Measurements from ENCODE around the gene BLNK.

Gene BLNK

DNA sequence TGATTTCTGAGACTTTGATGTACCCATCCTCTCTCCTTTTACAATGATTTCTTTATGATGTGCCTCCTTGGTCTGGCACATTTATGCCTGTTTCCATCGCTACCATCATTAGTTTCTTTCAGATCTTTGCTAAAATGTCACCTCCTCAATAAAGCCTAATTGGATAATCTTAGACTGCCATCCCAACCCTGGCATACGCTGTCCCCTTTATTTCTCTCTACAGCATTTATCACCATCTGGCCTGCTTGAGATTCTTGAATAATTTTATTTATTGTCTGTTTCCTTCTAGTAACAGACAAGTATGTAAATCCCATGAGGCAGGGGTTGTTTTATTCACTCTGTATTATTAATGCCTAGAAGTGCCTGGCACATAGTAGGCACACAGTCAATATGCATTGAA is 26.1 kb upstream of the BLNK start:
- TF ChIP-seq, protein P1, sequence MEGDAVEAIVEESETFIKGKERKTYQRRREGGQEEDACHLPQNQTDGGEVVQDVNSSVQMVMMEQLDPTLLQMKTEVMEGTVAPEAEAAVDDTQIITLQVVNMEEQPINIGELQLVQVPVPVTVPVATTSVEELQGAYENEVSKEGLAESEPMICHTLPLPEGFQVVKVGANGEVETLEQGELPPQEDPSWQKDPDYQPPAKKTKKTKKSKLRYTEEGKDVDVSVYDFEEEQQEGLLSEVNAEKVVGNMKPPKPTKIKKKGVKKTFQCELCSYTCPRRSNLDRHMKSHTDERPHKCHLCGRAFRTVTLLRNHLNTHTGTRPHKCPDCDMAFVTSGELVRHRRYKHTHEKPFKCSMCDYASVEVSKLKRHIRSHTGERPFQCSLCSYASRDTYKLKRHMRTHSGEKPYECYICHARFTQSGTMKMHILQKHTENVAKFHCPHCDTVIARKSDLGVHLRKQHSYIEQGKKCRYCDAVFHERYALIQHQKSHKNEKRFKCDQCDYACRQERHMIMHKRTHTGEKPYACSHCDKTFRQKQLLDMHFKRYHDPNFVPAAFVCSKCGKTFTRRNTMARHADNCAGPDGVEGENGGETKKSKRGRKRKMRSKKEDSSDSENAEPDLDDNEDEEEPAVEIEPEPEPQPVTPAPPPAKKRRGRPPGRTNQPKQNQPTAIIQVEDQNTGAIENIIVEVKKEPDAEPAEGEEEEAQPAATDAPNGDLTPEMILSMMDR (IDR thresholded peaks at IDR 0.05; ENCODE audit: extremely low read depth, missing control alignments) = no peak
- DNase-seq (ENCODE audit: low spot score) = no peak

DNA sequence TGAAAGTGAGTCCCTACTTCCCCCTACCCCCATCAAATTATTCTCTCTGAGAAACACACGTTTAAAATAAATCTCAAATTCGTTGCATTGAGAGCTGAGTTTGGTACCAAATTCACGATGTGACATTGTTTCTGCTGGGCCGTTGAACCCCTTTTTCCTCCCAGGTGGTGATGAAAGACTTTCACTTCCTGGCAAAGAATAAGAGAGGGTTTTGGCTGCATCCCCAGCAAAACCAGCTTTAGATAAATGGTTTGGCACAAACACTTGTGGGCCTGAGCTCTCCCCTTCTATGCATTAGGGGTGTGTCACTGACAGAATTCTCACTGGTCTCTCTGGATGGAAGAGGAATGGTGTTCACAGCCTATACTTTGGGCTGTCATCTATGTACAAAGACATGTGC is 24.1 kb upstream of the BLNK start:
- TF ChIP-seq, protein P1 (IDR thresholded peaks at IDR 0.05; ENCODE audit: extremely low read depth, missing control alignments) = no peak
- no peak for DNase-seq (ENCODE audit: low spot score)

DNA sequence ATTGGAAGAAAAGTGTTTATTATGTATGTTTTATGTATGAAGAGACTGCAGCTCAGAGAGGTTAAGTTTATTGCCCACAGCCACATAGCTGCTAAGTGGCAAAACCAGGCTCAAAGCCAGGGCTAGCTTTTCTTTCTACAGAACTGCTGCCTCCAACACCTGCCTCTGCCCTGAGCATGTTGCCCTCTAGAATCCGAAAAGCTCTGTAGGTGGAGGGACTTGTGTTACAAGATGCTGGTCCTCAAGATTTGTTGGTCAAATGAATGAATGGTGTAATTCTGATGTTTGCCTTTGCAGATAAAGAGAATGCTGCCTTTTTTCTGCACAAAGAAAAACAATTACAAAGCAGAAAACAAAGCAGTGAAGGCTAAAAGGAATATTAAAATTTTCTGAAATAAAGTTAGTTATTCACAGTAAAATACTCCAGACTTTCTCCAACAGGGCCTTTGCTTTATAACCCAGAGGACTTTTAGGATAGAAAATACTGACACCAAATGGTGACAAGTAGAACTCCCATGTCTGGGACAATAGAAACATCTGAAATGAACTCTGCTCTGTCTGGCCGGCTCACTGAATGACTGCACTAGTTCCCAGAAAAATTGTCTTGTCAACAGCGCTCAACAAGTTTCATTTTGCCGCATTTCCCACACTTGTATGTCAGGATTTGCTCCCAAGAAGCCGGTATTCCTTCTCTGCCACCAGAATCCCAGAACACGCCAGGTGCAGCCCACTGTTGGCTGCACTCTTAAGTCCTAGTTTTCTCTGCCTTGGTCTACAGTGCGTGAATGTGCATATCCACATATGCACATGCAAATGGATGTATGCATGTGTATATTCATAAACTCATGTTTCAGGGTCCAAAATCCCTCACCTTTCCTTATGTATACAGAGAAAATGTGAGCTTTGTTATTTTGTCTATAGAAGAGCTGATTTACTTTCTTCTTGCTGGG is 21.9 kb upstream of the BLNK start:
- DNase-seq (ENCODE audit: low spot score) = peak; percentile 52
- TF ChIP-seq, protein P1 (IDR thresholded peaks at IDR 0.05; ENCODE audit: extremely low read depth, missing control alignments) = no peak

DNA sequence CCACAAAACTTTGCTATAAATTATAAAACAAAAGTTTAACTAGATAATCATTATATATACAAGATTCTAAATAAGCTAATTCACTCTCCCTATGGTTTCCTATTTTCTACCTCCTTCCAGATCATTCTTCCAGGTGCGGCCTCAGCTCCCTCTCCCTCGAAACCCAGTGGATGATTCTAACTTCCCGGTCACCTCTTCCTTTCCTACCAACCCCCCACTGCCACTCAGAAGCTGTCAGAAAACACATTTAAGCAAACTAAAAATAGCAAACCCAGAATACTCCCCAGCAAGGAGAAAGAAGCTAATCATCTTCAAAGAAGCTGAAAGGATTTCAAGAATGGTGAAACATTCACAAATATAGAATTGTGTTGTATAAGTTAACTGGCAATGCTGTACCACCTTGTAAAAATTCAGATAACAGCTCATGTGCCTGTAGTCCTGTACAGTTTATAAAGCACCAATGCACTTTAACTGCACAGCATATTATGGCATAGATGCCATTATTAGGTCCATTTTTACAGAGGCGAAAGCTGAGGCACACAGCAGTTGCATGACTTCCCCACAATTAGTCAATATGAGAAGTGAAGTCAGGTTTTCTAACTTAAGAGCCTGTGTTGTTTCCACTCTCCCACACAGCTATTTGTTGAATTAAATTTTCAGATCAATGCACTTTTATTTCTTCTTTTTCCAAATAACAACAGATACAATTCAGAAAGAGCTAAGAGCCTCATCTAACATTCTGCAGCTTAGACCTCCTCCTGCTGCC is 19.2 kb upstream of the BLNK start:
- TF ChIP-seq, protein P1 (IDR thresholded peaks at IDR 0.05; ENCODE audit: extremely low read depth, missing control alignments) = no peak
- peak; percentile 42 for DNase-seq (ENCODE audit: low spot score)

DNA sequence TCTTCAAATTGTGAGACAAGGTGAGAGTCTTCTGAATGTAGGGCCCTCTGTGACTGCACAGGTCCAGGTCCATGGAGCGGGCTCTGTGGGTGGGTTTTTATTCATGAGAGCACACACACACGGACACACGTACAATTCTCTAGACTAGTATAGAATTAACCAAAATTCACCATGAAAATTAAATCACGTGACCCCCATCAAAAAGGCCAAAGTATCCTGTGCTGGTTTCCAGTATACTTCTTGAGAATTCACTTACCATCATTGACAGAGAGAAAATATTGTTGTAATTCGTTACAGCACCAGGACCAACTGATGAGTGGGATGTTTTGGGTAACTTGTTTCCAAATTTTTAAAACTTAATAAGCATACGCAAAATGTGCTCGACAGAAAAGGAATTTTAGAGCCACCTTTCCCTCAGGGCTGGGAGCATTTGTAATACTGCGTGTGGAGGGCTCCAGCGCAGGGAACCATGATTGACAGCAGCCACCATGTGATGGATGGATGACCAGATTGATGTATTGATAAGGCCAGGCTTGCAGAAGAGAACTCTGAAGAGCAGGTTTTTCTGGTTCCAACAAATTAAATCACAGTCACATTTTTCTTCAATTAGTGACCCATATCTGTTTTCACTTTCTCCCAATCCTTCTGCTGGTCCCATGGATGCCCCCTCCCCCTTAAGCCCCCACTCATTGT is 18.0 kb upstream of the BLNK start:
- TF ChIP-seq, protein P1 (IDR thresholded peaks at IDR 0.05; ENCODE audit: extremely low read depth, missing control alignments) = no peak
- no peak for DNase-seq (ENCODE audit: low spot score)

DNA sequence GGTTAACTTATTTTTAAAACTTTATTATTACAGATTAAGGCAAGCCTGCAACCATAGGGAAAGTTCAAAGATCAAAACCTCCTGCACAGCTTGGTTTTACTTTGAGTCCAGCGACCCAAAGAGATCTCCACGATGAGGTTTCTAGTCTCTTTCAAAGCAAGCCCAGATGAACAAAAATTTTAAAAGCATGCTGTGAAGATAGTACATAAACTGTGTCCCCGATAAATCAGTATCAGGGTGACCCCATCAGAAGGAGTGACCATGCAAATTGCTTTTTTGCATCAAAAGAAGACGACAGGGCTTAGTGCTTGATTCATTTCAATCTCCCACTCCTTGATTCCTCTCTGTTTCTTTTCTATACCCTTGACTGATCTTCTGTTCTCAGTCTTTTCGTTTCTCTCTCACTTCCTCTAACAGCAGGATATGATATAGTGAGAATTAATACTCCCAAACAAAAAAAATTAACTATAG is 16.8 kb upstream of the BLNK start:
- TF ChIP-seq, protein P1 (IDR thresholded peaks at IDR 0.05; ENCODE audit: extremely low read depth, missing control alignments) = no peak
- peak; percentile 59 for DNase-seq (ENCODE audit: low spot score)

Measured in GM20000 (cell line).